Diencephalon (tissue), 1 donor: Measurements from ENCODE around the gene ZFP37. TPM values are rescaled to one million over a fixed set of nuclear protein-coding genes. Genes with fewer than 3 reads are reported as not detected.

ENCODE experiments used
- total RNA-seq: library from RNA; depleted of rRNA; stranded (reverse); fragments of >200 nt; gene quantifications from one replicate; pipeline ENCODE4 v1.2.3, GENCODE V29; 2014

ZFP37 gene
- total RNA-seq: 17.5 TPM

DNA sequence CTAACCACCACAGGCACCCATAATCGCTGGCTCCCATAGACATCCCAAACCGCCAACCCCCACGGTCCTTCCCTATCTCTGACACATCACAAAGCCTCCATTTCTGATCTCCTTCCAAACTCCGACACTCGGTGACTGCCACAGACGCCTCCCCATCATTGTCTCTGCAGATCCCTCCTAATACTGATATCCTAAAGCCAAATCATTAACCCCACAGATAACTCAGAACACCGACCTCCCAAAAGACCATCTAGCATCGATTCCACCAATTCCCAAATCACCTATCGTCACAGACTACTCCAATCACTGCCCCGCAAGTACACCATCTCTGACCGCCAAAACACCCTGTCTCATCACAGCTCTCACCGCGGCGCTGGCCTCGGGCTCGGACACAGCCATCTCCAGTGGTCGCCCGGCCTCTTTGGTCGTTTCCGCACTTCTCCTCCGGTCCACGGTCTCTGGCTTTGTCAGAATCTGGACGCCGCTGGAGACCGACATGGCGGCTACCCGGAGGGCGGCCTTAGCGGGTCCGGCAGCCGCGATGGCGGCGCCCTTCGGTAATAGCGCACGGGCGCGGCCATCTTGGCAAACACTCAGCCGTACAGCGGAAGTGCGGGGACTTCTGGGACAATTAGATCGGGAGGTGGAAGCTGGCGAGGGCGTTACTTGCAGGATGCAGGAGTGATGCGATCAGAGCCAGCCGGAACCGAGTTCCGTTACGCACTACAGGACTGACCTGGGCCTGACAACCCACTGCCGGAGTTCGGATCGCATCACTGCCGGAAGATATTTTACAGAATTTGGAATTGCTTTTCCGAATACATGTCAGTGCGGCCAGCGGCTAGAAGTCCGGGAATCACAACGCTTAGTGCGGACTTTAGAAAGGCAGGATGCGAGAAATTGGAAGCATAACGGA is at the start of gene ZFP37:
TSS of gene ZFP37 (minus strand) at position 534 of the 916 bp plus-strand sequence. CDS start at position 498, 36 bp downstream.

GRCh38 chr9:113011911-113012381 is 44.6 kb downstream of the ZFP37 start, which contains the start of gene ZNF883:
ZNF883 (minus strand) TSS chr9:113012192.

Other genes with a start within 250 kb of the ZFP37 start
- gene SLC46A2, start 165.8 kb downstream of the ZFP37 start, total RNA-seq: not detected
- gene ZNF883, start 44.5 kb downstream of the ZFP37 start, total RNA-seq: 29.1 TPM
- gene SLC31A2, start 94.3 kb upstream of the ZFP37 start, total RNA-seq: 4.8 TPM
- gene FKBP15, start 164.6 kb upstream of the ZFP37 start, total RNA-seq: 14.8 TPM
- 14.5 TPM for gene SLC31A1, start 164.8 kb upstream of the ZFP37 start, total RNA-seq
- 23.1 TPM for gene CDC26, start 218.8 kb upstream of the ZFP37 start, total RNA-seq
- 23.3 TPM for gene PRPF4, start 218.9 kb upstream of the ZFP37 start, total RNA-seq
- not detected for gene RNF183, start 246.7 kb upstream of the ZFP37 start, total RNA-seq